Measurements from ENCODE around the gene MMP28.

The MMP28 gene

GRCh38 chr17:35773129-35773528, 22.3 kb downstream of the MMP28 start:
- DNase-seq (ENCODE audit: low read depth in 1 of 2, low spot score in 1 of 2) = no peak
- TF ChIP-seq JUND (IDR thresholded peaks at IDR 0.05; ENCODE audit: low read depth) = no peak
- in situ Hi-C loops (cut with HindIII; ENCODE audit: low pct_unique_long_range_greater_than_20kb, low sequenced_read_pairs) = no loop called here

GRCh38 chr17:35769895-35770486, 25.4 kb downstream of the MMP28 start:
- in situ Hi-C loops (cut with HindIII; ENCODE audit: low pct_unique_long_range_greater_than_20kb, low sequenced_read_pairs) = no loop called here
- no peak for DNase-seq (ENCODE audit: low read depth in 1 of 2, low spot score in 1 of 2)
- TF ChIP-seq JUND (IDR thresholded peaks at IDR 0.05; ENCODE audit: low read depth) = no peak

GRCh38 chr17:35768797-35769196, 26.6 kb downstream of the MMP28 start:
- no peak for TF ChIP-seq JUND (IDR thresholded peaks at IDR 0.05; ENCODE audit: low read depth)

GRCh38 chr17:35766903-35767510, 28.4 kb downstream of the MMP28 start:
- in situ Hi-C loops (cut with HindIII; ENCODE audit: low pct_unique_long_range_greater_than_20kb, low sequenced_read_pairs) = no loop called here
- TF ChIP-seq JUND (IDR thresholded peaks at IDR 0.05; ENCODE audit: low read depth) = no peak
- peak; percentile 72 to 93 for DNase-seq (ENCODE audit: low read depth in 1 of 2, low spot score in 1 of 2)

More at GRCh38 chr17:35768797-35769196, 26.6 kb downstream of the MMP28 start:
- in situ Hi-C loops (cut with HindIII; ENCODE audit: low pct_unique_long_range_greater_than_20kb, low sequenced_read_pairs) = no loop called here
- no peak for DNase-seq (ENCODE audit: low read depth in 1 of 2, low spot score in 1 of 2)

- in situ Hi-C loops (cut with HindIII; ENCODE audit: low pct_unique_long_range_greater_than_20kb, low sequenced_read_pairs) = no loop called here
- TF ChIP-seq JUND (IDR thresholded peaks at IDR 0.05; ENCODE audit: low read depth) = no peak
- no peak for DNase-seq (ENCODE audit: low read depth in 1 of 2, low spot score in 1 of 2)
Measured at GRCh38 chr17:35766489-35766877, 29.0 kb downstream of the MMP28 start.

- no peak for TF ChIP-seq JUND (IDR thresholded peaks at IDR 0.05; ENCODE audit: low read depth)
- in situ Hi-C loops (cut with HindIII; ENCODE audit: low pct_unique_long_range_greater_than_20kb, low sequenced_read_pairs) = no loop called here
- no peak for DNase-seq (ENCODE audit: low read depth in 1 of 2, low spot score in 1 of 2)
Measured at GRCh38 chr17:35765756-35766488, 29.5 kb downstream of the MMP28 start.

- DNase-seq (ENCODE audit: low read depth in 1 of 2, low spot score in 1 of 2) = no peak
- in situ Hi-C loops (cut with HindIII; ENCODE audit: low pct_unique_long_range_greater_than_20kb, low sequenced_read_pairs) = no loop called here
- TF ChIP-seq JUND (IDR thresholded peaks at IDR 0.05; ENCODE audit: low read depth) = no peak
Measured at GRCh38 chr17:35765086-35765710, 30.2 kb downstream of the MMP28 start.

- in situ Hi-C loops (cut with HindIII; ENCODE audit: low pct_unique_long_range_greater_than_20kb, low sequenced_read_pairs) = no loop called here
- DNase-seq (ENCODE audit: low read depth in 1 of 2, low spot score in 1 of 2) = peak; percentile 94 to 99
- no peak for TF ChIP-seq JUND (IDR thresholded peaks at IDR 0.05; ENCODE audit: low read depth)
Measured at GRCh38 chr17:35764123-35764991, 31.1 kb downstream of the MMP28 start.

GRCh38 chr17:35763767-35764122, 31.7 kb downstream of the MMP28 start:
- DNase-seq (ENCODE audit: low read depth in 1 of 2, low spot score in 1 of 2) = no peak
- no peak for TF ChIP-seq JUND (IDR thresholded peaks at IDR 0.05; ENCODE audit: low read depth)
- in situ Hi-C loops (cut with HindIII; ENCODE audit: low pct_unique_long_range_greater_than_20kb, low sequenced_read_pairs) = no loop called here

GRCh38 chr17:35761601-35762000, 33.8 kb downstream of the MMP28 start:
- in situ Hi-C loops (cut with HindIII; ENCODE audit: low pct_unique_long_range_greater_than_20kb, low sequenced_read_pairs) = no loop called here
- no peak for TF ChIP-seq JUND (IDR thresholded peaks at IDR 0.05; ENCODE audit: low read depth)
- DNase-seq (ENCODE audit: low read depth in 1 of 2, low spot score in 1 of 2) = no peak

- in situ Hi-C loops (cut with HindIII; ENCODE audit: low pct_unique_long_range_greater_than_20kb, low sequenced_read_pairs) = no loop called here
- TF ChIP-seq JUND (IDR thresholded peaks at IDR 0.05; ENCODE audit: low read depth) = no peak
- no peak for DNase-seq (ENCODE audit: low read depth in 1 of 2, low spot score in 1 of 2)
Measured at GRCh38 chr17:35760587-35760986, 34.9 kb downstream of the MMP28 start, which contains the start of gene C17orf50. Gene C17orf50, plus strand, starts transcription at chr17:35760887. Its CDS starts 55 bp downstream, at chr17:35760942.

GRCh38 chr17:35757243-35757642, 38.2 kb downstream of the MMP28 start:
- DNase-seq (ENCODE audit: low read depth in 1 of 2, low spot score in 1 of 2) = no peak
- in situ Hi-C loops (cut with HindIII; ENCODE audit: low pct_unique_long_range_greater_than_20kb, low sequenced_read_pairs) = no loop called here
- no peak for TF ChIP-seq JUND (IDR thresholded peaks at IDR 0.05; ENCODE audit: low read depth)

All from T47D (cell line).